GM12872 (cell line): ENCODE data around the gene TMEM151B.

Source experiments
- TF ChIP-seq, protein P1 (sequence below): IDR thresholded peaks from 3 replicates; pipeline ENCODE4 v1.5.1; 2011; ENCODE audit warnings: low read depth, mild to moderate bottlenecking, low read length, moderate library complexity; ENCODE audit not compliant: insufficient read depth

The TMEM151B gene

DNA sequence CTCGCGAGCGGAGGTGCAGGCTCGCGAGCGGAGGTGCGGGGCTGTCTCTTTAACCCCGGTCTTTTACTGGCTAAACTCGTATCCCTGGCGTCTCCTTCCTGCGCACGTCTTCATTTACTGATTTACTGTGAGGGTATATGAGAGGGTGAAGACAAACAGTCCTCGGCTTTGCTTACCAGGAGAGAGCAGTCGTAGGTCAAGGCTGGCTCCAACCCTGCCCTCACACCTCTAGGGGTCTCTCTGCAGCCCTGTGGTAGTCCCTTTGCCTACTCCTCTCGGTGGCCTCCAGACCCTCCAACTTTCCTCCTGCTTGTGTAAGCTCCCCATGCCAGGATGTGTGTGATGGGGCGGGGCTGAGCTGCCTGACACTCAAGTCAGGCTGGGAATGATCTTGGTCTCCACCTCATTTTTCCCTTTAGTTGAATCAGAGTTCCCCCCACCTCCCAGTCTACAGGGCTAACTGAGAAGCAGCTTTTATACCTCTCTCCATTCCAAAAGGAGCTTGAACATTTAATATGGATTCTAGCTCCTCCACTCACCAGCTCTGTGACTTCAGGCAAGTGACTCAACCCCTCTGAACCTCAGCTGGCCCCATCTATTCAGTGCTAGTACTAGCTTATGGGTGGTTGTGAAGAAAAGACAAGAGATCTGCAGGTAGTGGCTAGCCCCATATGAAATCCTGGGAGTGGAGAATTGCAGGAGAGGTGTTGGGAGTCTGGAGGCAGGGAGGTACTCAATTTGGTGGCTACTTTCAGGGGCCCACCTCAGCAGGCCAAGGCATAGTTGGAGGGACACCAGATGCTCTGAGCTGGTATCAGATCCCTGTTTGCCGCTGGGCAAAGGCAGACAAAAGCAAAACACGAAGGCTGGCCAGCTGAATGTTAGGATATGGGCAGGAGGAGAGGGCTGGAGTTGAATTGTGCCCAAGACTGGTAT, 46.0 kb upstream of the TMEM151B start:
- TF ChIP-seq, protein P1, sequence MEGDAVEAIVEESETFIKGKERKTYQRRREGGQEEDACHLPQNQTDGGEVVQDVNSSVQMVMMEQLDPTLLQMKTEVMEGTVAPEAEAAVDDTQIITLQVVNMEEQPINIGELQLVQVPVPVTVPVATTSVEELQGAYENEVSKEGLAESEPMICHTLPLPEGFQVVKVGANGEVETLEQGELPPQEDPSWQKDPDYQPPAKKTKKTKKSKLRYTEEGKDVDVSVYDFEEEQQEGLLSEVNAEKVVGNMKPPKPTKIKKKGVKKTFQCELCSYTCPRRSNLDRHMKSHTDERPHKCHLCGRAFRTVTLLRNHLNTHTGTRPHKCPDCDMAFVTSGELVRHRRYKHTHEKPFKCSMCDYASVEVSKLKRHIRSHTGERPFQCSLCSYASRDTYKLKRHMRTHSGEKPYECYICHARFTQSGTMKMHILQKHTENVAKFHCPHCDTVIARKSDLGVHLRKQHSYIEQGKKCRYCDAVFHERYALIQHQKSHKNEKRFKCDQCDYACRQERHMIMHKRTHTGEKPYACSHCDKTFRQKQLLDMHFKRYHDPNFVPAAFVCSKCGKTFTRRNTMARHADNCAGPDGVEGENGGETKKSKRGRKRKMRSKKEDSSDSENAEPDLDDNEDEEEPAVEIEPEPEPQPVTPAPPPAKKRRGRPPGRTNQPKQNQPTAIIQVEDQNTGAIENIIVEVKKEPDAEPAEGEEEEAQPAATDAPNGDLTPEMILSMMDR = peak; percentile 50; the same call in 2 of the 3 replicates

DNA sequence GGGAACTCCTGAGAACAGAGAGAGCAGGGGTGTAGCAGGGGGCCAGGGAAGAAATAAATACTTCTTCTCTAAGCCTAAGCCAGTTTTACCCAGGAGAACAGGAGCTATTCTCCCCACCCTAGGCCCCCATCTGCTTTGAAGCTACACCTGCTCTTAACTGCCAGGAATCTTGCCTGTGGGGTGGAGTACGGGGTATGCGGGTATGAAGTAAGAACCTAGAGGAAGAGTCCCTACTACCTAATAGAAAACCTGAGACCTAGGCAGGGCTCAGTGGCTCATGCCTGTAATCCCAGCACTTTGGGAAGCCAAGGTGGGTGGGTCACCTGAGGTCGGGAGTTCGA, 45.3 kb upstream of the TMEM151B start:
- TF ChIP-seq, protein P1 = no peak

DNA sequence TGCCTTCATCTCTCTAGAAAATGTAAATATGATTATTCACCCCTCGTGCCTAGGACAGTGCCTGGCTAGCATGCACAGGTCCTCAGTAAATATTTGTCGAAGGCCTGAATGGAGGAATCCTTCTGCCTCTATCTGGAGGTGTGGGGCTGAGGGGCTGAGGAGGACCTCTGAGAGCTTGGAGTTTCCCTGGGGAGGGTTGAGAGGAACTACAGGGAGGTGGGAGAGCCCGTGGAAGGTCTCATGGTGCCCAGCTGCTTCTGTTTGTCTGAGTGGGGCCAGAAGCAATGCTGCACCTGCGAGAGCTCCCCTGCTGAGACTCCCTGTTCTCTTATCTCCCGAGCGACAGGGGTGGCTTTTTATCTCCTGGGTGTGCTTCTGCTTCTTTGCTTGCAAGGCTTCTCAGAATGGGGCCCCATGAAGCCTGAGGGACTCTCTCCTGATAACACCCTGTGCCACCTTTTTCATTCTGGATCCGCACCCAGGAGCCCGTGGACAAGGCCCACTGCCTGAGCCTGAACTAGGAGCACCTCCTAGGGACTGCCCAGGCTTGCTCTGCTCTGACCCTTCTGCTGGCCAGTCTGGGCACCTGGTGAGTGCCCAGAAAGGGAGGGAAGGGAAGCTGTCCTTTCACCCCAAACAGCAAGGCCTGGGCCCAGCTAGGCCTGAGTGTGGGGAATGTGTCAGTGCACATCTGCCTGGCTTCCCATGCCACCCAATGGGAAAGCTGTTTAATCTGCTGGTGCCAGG, 44.5 kb upstream of the TMEM151B start:
- TF ChIP-seq, protein P1 = no peak

DNA sequence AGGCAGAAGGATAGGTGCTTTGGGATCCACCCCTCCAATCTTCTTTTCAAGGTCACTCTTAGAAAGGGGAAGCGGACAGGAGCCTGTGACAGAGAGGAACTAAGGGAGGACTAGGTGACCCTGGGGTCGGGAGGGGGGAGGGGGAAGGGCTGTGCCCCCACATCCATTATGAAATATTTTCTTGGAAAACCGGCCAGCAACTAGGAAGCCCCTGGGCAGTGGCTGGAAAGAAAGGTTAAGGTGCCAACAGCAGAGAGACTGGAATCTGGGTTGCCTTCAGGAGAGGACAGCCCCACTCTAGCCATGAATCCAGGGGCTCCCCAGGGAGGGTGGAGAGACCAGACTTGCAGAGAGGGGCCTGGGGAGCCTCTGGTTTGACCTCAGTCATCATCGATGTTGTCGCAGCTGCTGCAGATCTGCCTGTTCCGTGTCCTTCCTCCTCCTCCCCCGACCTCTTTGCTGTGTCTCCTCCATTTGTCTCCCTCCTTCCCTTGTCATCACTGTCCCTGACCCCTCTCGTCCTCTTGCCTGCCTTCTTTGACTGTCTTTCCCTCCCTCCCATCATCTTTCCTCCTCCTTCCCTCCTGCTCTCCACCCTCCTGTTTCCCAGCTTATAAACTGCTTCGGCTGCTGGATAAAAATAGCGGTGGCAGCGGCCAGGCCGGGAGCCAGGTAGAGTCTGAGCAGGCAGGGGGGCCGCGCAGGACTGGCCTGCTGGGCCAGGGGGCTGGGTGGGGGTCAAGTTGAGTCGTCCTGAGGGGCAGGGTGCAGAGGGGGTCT, 43.7 kb upstream of the TMEM151B start:
- TF ChIP-seq, protein P1 = no peak

DNA sequence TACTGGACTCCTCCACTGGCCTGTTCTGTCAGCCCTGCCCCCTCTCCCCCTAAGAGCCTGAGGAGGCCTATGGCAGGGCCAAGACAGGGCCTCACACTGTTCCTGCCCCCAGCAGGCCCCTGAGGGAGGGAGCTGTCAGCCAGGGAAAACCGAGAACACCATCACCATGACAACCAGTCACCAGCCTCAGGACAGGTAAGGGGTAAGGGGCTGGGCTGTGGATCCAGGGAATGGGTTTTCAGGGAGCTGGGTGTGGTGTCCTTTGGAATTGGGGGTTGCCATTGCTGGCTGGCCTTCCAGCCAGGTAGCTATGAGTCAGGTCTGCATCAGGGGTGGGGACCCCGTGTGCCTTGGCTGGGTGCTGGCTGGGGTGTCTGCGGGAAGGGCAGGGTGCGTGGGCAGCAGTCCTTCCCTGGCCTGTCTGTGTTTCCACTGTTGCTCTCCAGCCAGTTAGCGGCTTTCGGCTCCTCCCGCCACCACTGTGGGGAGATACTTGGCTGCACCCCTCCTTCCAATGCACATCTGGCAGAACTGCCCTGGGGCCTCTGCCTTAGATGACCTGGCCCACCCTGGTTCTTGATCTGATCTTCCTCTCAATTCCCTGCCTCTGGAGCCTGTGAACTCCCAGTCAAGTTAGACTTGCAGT, 43.0 kb upstream of the TMEM151B start:
- TF ChIP-seq, protein P1 = no peak

DNA sequence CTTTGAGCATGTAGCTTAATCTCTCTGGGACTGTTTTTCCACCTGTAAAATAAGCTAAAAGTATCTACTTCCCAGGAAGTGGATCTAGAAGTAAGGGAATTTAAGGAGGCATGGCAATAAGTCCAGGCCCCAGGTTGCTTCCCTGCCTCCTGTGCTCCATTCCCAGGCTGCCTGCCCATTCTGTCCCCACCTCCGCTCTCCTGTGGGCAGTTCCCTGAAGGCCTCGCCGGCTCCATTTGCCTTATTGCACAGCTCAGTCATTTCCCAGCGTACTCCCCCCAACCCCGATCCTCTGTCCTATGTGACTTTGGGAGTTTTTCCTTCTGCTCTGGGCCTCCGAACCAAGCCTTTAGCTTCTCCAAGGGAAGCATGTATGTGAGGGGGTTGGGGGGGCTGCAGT, 42.2 kb upstream of the TMEM151B start:
- TF ChIP-seq, protein P1 = no peak

DNA sequence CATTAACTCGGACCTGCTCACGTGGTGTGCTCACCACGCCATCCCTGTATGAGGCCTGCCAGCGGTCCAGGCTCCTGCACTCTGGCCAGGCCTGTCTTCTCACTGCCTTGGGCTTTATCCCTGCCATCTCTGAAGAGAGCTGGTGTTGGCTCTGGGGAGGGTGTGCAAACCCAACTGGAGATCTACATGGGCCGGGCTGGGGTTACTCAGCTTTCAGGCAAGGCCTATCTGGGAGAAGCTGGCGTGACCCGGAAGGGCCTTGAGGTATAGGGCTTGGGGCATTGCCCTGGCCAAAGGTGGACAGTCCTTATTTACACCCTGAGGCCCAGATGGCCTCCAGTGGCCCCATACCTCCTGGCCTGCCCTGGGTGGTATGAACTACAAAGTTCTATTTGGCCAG, 41.8 kb upstream of the TMEM151B start:
- TF ChIP-seq, protein P1 = no peak
